ENCODE results near the gene LRRFIP1.

Gene LRRFIP1

GRCh38 chr2:237640493-237640998 lies 13.2 kb downstream of the LRRFIP1 start:
- Histone ChIP-seq H3K9me3 (ENCODE audit: control insufficient read depth in 2 of 2, low read length in 2 of 2) (no peaks in the 10 kb centered on the region), H3K4me3 (ENCODE audit: low read length in 2 of 2) (no peak overlapping the region), H3K27me3 (ENCODE audit: control insufficient read depth in 2 of 2, insufficient read depth in 2 of 2, low read length in 2 of 2) (peaks cover 0 to 4% of the 10 kb centered on the region in 2 donors), H3K9ac (ENCODE audit: low read depth in 1 of 2, low read length in 2 of 2) (no peak overlapping the region), H3K4me1 (ENCODE audit: control insufficient read depth in 2 of 2, insufficient read depth in 2 of 2, low read length in 2 of 2) (no peaks in the 10 kb centered on the region), H3K27ac (ENCODE audit: low read depth in 2 of 2, low read length in 2 of 2) (no peak overlapping the region), H3K36me3 (ENCODE audit: control insufficient read depth in 2 of 2, insufficient read depth in 2 of 2, low read length in 2 of 2) (no peaks in the 10 kb centered on the region)

DNA sequence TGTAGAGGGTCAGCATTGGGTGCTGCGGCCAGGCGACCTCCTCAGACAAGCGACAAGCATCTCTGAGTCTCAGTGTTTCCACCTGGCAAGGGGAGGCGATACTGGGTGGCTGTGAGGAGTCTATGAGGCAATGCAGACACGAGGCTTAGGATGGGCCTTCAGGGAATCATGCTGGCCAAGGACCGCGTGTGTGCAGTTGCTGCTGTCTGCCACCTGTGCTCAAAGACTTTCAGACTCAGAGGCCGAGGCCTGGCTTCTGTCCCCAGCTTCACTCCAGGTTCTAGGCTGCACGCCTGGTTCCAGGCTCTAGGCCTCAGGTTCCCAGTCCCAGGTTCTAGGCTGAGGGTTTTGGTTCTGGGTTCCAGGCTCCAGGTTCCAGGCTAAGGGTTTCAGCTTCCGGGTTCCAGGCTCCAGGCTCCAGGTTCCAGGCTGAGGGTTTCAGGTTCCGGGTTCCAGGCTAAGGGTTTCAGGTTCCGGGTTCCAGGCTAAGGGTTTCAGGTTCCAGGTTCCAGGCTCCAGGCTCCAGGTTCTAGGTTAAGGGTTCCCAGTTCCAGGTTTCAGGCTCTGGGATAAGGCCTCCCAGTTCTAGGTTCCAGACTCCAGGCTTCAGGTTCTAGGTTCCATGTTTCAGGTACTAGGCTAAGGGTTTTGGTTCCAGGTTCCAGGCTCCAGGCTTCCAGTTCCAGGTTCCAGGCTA lies 14.8 kb downstream of the LRRFIP1 start:
- no peaks in the 10 kb centered on the region for H3K4me1 ChIP-seq (ENCODE audit: control insufficient read depth in 2 of 2, insufficient read depth in 2 of 2, low read length in 2 of 2)
- H3K27ac ChIP-seq (ENCODE audit: low read depth in 2 of 2, low read length in 2 of 2) = no peak overlapping the region

GRCh38 chr2:237643066-237643465 lies 15.7 kb downstream of the LRRFIP1 start:
- Histone ChIP-seq H3K4me3 (ENCODE audit: low read length in 2 of 2) (no peak overlapping the region), H3K36me3 (ENCODE audit: control insufficient read depth in 2 of 2, insufficient read depth in 2 of 2, low read length in 2 of 2) (no peaks in the 10 kb centered on the region), H3K27ac (ENCODE audit: low read depth in 2 of 2, low read length in 2 of 2) (no peak overlapping the region), H3K9me3 (ENCODE audit: control insufficient read depth in 2 of 2, low read length in 2 of 2) (no peaks in the 10 kb centered on the region), H3K9ac (ENCODE audit: low read depth in 1 of 2, low read length in 2 of 2) (no peak overlapping the region), H3K27me3 (ENCODE audit: control insufficient read depth in 2 of 2, insufficient read depth in 2 of 2, low read length in 2 of 2) (peaks cover 0 to 4% of the 10 kb centered on the region in 2 donors), H3K4me1 (ENCODE audit: control insufficient read depth in 2 of 2, insufficient read depth in 2 of 2, low read length in 2 of 2) (no peaks in the 10 kb centered on the region)

More for the DNA sequence above, 14.8 kb downstream of the LRRFIP1 start:
- H3K27me3 ChIP-seq (ENCODE audit: control insufficient read depth in 2 of 2, insufficient read depth in 2 of 2, low read length in 2 of 2) = peaks cover 0 to 4% of the 10 kb centered on the region in 2 donors
- no peak overlapping the region for H3K4me3 ChIP-seq (ENCODE audit: low read length in 2 of 2)
- no peaks in the 10 kb centered on the region for H3K9me3 ChIP-seq (ENCODE audit: control insufficient read depth in 2 of 2, low read length in 2 of 2)
- H3K36me3 ChIP-seq (ENCODE audit: control insufficient read depth in 2 of 2, insufficient read depth in 2 of 2, low read length in 2 of 2) = no peaks in the 10 kb centered on the region
- H3K9ac ChIP-seq (ENCODE audit: low read depth in 1 of 2, low read length in 2 of 2) = no peak overlapping the region

DNA sequence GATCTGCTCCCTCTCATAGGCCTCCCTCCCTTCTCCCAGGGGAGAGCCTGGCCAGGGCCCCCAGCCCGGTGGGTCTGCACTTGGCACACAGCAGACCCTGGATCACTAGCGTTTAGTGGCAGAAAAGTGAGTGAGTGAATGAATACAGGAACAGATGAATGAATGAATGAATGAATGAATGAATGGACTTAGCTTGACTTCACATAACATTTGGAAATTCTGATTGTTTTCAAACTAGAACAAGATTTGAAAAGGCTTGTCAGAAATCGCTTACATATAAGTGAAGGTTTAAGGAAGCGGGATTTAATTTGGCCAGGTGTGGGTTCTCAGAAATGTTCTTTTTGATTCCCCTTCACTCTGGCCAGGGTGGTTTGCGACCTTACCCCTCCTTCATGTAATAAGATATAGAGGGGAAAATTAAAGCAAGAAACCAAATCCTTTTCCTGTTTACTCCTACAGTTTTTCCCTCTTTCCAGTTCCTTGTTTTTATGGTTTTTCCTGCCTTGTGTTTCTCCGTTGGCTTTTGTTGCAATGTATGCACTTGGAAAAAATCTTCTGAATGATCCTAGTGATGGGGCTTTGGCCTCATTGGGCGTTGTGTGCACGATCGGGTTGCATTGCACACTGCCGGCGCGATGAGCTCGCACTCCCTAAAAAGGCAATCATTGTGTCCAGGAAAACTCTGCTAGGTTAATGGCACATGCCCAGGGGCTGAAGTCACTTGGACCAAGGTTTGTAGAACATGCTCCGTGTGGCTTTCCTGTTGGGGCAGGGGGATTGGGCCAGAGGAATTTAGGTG lies 16.4 kb downstream of the LRRFIP1 start:
- no peak overlapping the region for H3K27ac ChIP-seq (ENCODE audit: low read depth in 2 of 2, low read length in 2 of 2)
- no peak overlapping the region for H3K9ac ChIP-seq (ENCODE audit: low read depth in 1 of 2, low read length in 2 of 2)
- H3K27me3 ChIP-seq (ENCODE audit: control insufficient read depth in 2 of 2, insufficient read depth in 2 of 2, low read length in 2 of 2) = peaks cover 0 to 4% of the 10 kb centered on the region in 2 donors
- no peaks in the 10 kb centered on the region for H3K9me3 ChIP-seq (ENCODE audit: control insufficient read depth in 2 of 2, low read length in 2 of 2)
- H3K4me3 ChIP-seq (ENCODE audit: low read length in 2 of 2) = no peak overlapping the region
- no peaks in the 10 kb centered on the region for H3K36me3 ChIP-seq (ENCODE audit: control insufficient read depth in 2 of 2, insufficient read depth in 2 of 2, low read length in 2 of 2)
- no peaks in the 10 kb centered on the region for H3K4me1 ChIP-seq (ENCODE audit: control insufficient read depth in 2 of 2, insufficient read depth in 2 of 2, low read length in 2 of 2)

- H3K27me3 ChIP-seq (ENCODE audit: control insufficient read depth in 2 of 2, insufficient read depth in 2 of 2, low read length in 2 of 2) = peaks cover 0 to 4% of the 10 kb centered on the region in 2 donors
- no peak overlapping the region for H3K27ac ChIP-seq (ENCODE audit: low read depth in 2 of 2, low read length in 2 of 2)
- no peaks in the 10 kb centered on the region for H3K4me1 ChIP-seq (ENCODE audit: control insufficient read depth in 2 of 2, insufficient read depth in 2 of 2, low read length in 2 of 2)
- no peaks in the 10 kb centered on the region for H3K9me3 ChIP-seq (ENCODE audit: control insufficient read depth in 2 of 2, low read length in 2 of 2)
- H3K36me3 ChIP-seq (ENCODE audit: control insufficient read depth in 2 of 2, insufficient read depth in 2 of 2, low read length in 2 of 2) = no peaks in the 10 kb centered on the region
- no peak overlapping the region for H3K9ac ChIP-seq (ENCODE audit: low read depth in 1 of 2, low read length in 2 of 2)
- H3K4me3 ChIP-seq (ENCODE audit: low read length in 2 of 2) = no peak overlapping the region
These were observed 17.0 kb downstream of the LRRFIP1 start for GRCh38 chr2:237644381-237644703.

DNA sequence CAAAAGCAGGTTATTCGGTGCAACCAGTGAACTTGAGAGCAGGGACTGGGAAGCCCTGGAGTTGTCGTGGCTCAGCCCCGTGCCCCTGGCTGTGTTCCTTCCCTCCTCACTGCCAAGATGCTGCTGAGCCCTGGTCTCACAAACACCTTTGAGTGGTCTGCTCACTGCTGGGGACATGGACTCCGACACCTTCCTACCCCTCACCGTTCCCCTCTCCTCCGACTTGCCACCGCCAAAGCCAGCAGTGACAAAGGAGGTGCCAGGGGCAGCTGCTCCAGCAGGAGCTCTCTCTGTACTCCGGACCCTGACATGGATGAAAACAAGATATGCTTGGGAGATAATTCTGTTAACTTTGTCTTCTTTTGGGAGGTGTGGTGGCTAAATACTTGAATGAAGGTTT lies 17.9 kb downstream of the LRRFIP1 start:
- no peaks in the 10 kb centered on the region for H3K27me3 ChIP-seq (ENCODE audit: control insufficient read depth in 2 of 2, insufficient read depth in 2 of 2, low read length in 2 of 2)
- H3K36me3 ChIP-seq (ENCODE audit: control insufficient read depth in 2 of 2, insufficient read depth in 2 of 2, low read length in 2 of 2) = no peaks in the 10 kb centered on the region
- no peaks in the 10 kb centered on the region for H3K4me1 ChIP-seq (ENCODE audit: control insufficient read depth in 2 of 2, insufficient read depth in 2 of 2, low read length in 2 of 2)
- no peaks in the 10 kb centered on the region for H3K9me3 ChIP-seq (ENCODE audit: control insufficient read depth in 2 of 2, low read length in 2 of 2)
- no peak overlapping the region for H3K9ac ChIP-seq (ENCODE audit: low read depth in 1 of 2, low read length in 2 of 2)
- no peak overlapping the region for H3K4me3 ChIP-seq (ENCODE audit: low read length in 2 of 2)
- no peak overlapping the region for H3K27ac ChIP-seq (ENCODE audit: low read depth in 2 of 2, low read length in 2 of 2)

DNA sequence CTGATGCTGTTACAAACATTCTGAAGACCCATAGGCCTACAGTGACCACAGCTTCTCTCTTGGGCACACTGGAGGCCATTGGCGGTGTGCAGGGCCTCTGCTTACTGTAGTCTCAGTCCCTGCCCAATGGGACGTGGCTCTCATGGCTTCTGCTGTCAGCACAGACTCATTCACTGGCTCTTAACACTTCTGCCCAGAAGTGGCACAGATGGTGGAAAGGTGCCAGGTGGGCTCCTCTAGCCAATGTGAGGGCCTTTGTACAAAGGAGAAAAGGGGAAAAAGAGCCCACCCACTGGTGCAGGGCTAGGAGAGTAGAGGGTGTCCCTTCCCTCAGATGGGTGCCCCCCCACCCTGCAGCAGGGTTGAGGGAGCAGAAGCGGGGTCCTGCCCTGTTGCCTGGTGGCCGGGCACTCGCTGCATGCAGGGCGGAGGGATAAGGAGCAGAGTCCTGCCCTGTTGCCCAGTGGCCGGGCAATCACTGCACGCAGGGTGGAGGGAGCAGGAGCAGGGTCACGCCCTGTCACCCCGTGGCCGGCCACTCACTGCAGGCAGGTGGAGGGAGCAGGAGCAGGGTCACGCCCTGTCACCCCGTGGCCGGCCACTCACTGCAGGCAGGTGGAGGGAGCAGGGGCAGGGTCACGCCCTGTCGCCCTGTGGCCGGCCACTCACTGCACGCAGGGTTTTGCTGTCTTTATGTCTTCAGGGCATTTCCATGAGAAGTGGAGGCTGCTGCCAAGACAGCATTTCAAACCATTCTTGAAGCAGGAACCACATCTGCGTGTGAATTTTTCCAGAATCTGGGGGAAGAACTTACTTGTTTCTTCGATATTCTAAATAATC lies 20.0 kb downstream of the LRRFIP1 start:
- H3K4me3 ChIP-seq (ENCODE audit: low read length in 2 of 2) = no peak overlapping the region
- no peaks in the 10 kb centered on the region for H3K27me3 ChIP-seq (ENCODE audit: control insufficient read depth in 2 of 2, insufficient read depth in 2 of 2, low read length in 2 of 2)
- no peak overlapping the region for H3K9ac ChIP-seq (ENCODE audit: low read depth in 1 of 2, low read length in 2 of 2)
- H3K27ac ChIP-seq (ENCODE audit: low read depth in 2 of 2, low read length in 2 of 2) = no peak overlapping the region
- H3K9me3 ChIP-seq (ENCODE audit: control insufficient read depth in 2 of 2, low read length in 2 of 2) = no peaks in the 10 kb centered on the region
- H3K4me1 ChIP-seq (ENCODE audit: control insufficient read depth in 2 of 2, insufficient read depth in 2 of 2, low read length in 2 of 2) = no peaks in the 10 kb centered on the region
- H3K36me3 ChIP-seq (ENCODE audit: control insufficient read depth in 2 of 2, insufficient read depth in 2 of 2, low read length in 2 of 2) = no peaks in the 10 kb centered on the region

DNA sequence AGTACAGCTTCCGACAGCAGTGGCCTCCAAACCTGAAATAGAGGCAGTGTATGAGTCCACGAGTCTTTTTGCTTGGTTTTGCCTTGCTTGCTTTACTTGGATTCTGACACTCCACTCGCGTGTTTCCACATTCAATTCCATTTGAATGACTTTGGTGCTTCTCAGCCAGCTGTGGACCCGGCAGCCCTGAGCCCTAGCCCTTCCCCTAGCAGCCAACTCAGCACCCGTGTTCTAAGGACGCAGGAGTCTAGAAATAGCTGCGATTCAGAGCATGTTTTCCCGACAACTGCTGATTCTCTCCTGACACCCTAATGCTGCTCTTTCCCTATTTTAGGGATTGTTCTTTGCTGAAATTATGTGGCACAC lies 20.6 kb downstream of the LRRFIP1 start:
- H3K9me3 ChIP-seq (ENCODE audit: control insufficient read depth in 2 of 2, low read length in 2 of 2) = no peaks in the 10 kb centered on the region
- no peaks in the 10 kb centered on the region for H3K36me3 ChIP-seq (ENCODE audit: control insufficient read depth in 2 of 2, insufficient read depth in 2 of 2, low read length in 2 of 2)
- no peaks in the 10 kb centered on the region for H3K4me1 ChIP-seq (ENCODE audit: control insufficient read depth in 2 of 2, insufficient read depth in 2 of 2, low read length in 2 of 2)
- H3K4me3 ChIP-seq (ENCODE audit: low read length in 2 of 2) = no peak overlapping the region
- no peaks in the 10 kb centered on the region for H3K27me3 ChIP-seq (ENCODE audit: control insufficient read depth in 2 of 2, insufficient read depth in 2 of 2, low read length in 2 of 2)
- H3K9ac ChIP-seq (ENCODE audit: low read depth in 1 of 2, low read length in 2 of 2) = no peak overlapping the region
- H3K27ac ChIP-seq (ENCODE audit: low read depth in 2 of 2, low read length in 2 of 2) = no peak overlapping the region

- Histone ChIP-seq H3K9me3 (ENCODE audit: control insufficient read depth in 2 of 2, low read length in 2 of 2) (no peaks in the 10 kb centered on the region), H3K9ac (ENCODE audit: low read depth in 1 of 2, low read length in 2 of 2) (no peak overlapping the region), H3K4me1 (ENCODE audit: control insufficient read depth in 2 of 2, insufficient read depth in 2 of 2, low read length in 2 of 2) (no peaks in the 10 kb centered on the region), H3K36me3 (ENCODE audit: control insufficient read depth in 2 of 2, insufficient read depth in 2 of 2, low read length in 2 of 2) (no peaks in the 10 kb centered on the region), H3K27me3 (ENCODE audit: control insufficient read depth in 2 of 2, insufficient read depth in 2 of 2, low read length in 2 of 2) (no peaks in the 10 kb centered on the region), H3K27ac (ENCODE audit: low read depth in 2 of 2, low read length in 2 of 2) (no peak overlapping the region), H3K4me3 (ENCODE audit: low read length in 2 of 2) (no peak overlapping the region)
These were observed 22.4 kb downstream of the LRRFIP1 start for GRCh38 chr2:237649541-237650454.
